ENCODE data around the gene SMC5.
"Not testable (repeated sequence)": the region's sequence is repeated elsewhere in the genome, so short reads cannot be mapped to it uniquely, and the experiment has no call there.

Gene SMC5

DNA sequence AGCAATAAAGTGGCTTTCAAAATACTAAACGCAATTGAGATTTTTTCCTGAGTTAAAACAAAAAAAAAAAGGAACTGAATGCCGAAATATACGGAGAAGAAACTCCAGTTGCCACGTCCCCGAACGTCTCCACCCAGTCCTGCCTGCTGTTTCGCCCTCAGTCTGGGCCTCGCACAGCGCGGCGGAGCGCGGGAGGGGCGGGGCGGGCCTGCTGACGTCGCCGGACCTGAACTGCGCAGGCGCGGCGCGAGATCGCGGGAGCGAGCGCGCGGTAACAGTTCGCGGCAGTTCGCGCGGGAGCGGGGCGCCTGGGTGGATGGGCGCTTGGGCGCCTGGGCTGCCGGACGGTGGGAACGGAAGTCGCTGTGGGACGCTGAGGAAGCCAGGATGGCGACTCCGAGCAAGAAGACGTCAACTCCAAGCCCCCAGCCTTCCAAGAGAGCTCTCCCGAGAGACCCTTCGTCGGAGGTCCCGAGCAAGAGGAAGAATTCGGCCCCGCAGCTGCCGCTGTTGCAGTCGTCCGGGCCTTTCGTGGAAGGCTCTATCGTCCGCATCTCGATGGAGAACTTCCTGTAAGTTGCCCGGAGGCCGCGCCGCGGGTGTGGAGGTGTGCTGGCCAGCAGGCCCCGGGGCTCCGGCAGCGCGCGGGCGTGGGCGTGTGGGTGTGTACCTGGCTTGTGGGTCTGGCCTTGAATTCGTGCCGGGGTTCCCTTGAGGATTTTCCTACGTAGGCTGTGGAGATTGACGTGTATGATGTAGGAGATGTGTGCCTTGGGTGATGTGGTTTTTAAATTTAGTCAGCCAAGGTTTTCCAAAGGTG is at the start of gene SMC5:
Gene SMC5 (plus strand): TSS at position 287 of the 820 bp plus-strand sequence. CDS start 101 bp downstream, at position 388.
- peak; percentile 90 for DNase-seq (ENCODE audit: low read depth)

DNA sequence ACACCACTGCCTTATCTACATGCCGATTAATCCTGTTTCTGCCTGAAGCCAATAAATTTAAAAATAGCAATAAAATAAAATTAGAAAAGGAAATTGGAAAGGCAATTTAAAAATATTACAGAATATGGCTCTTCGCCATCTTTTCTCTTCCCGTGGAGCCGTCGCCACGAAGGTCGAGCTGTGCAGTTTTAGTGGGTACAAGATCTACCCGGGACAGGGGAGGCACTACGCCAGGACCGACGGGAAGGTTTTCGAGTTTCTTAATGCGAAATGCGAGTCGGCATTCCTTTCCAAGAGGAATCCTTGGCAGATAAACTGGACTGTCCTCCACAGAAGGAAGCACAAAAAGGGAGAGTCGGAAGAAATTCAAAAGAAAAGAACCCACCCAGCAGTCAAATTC is 41.7 kb upstream of the SMC5 start:
- no peak for DNase-seq (ENCODE audit: low read depth)

DNA sequence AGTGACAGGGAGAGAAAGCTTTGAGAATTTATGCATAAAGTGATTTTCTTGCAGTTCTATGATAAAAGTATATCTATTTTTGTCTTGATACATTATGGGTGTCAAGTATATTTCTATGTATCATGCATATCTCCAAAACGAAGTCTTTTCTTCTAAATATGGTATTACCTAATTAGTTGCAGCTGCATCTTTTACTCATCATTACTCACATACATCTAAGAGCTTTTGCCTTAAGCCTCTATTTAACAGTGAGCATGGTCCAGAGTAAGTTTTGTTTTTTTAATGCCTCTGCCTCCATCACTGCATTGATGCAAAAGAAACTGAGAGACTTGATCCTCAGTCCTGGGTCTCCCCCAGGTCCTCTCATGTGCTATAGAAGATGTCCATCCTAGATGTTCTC is 40.0 kb upstream of the SMC5 start:
- peak; percentile 47 for DNase-seq (ENCODE audit: low read depth)

DNA sequence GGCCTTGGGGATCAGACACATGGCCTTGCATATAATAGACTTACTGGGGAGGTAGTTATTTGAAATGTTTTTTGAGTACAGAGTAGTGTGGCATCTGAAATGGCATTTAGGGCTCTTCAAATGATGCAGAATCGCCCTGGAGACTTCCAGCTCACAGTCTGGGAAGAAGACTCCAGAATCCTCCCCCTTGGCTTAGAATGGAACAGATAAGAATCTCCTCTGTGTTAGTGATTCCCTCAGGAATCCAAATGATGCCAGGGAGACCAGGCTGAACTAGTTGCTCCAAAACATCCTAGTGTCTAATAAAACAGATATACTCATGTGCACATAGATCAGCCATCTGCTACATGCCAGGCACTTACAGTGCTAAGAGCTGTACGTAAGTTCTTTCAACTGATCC is 38.6 kb upstream of the SMC5 start:
- peak; percentile 1 for DNase-seq (ENCODE audit: low read depth)

DNA sequence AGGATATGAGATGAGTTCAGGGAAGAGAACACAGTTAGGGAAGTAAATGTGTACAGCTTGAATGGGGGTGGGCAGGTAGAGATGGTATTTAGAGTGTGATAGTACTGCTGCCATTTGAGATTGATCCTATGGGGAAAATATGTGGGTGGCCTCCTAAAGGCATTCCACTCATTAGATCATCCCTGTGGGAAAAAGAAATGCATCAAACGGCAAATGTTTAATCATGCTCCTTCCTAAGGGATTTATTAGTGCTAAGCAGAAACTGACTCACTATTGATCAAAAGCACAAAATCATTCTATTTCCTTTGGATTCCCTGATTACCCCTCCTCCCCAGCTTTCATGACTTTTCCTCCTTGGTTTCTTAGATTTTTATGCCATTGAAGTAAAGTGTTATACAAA is 36.4 kb upstream of the SMC5 start:
- peak; percentile 36 for DNase-seq (ENCODE audit: low read depth)

GRCh38 chr9:70228118-70228517 is 30.7 kb upstream of the SMC5 start:
- DNase-seq (ENCODE audit: low read depth), result no peak

DNA sequence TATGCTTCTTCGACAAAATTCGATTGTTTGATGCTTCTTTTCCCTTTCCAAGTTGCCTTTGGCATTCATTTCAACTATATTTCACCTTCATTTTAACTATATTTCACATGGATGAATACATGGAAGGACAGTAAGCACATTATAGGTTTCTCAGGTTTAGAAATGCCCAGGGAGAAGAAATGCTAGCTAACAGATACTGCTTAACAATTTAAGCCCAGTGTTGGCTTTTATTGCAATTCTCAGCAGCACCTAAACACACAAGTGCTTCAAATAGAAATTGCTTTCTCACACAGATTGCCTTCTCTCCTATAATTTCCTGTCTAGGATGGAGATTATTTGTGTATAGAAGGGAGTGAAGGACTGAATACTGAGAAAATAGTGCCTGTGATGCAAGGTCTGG is 30.2 kb upstream of the SMC5 start:
- no peak for DNase-seq (ENCODE audit: low read depth)

DNA sequence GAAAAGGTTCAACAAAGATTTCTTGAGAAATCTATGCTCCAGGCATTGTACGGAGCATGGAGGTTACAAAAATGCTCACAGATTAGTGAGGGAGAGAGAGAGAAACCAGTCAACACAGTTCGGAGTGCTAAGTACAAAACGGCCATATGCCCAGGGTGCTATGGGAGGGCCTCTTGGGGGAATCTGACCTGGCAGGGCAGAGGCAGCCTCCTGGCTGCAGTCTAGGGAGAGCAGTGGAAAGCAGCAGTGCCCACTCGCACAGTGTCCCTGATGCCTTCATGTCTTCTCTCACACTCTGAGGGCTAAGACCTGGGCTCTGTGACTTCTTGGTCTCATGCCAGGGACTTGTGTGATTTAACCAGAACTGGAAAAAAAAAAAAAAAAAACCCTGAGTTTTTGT is 29.8 kb upstream of the SMC5 start:
- no peak for DNase-seq (ENCODE audit: low read depth)

- peak; percentile 66 for DNase-seq (ENCODE audit: low read depth)
Observed at GRCh38 chr9:70229579-70229978, 29.2 kb upstream of the SMC5 start.

DNA sequence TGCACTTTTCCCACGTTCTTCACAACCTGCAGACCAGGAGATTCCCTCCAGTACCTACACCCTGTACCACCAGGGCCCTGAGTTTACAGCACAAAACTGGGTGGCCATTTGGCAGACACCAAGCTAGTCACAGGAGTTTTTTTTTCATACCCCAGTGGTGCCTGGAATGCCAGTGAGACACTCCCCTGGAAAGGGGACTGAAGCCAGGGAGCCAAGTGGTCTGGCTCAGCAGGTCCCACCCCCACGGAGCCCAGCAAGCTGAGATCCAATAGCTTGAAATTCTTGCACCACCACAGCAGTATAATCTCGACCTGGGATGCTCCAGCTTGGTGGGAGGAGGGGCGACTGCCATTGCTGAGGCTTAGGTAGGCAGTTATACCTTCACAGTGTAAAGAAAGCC is 26.3 kb upstream of the SMC5 start:
- no peak for DNase-seq (ENCODE audit: low read depth)

- not testable (repeated sequence) for DNase-seq (ENCODE audit: low read depth)
Observed at GRCh38 chr9:70234208-70234607, 24.6 kb upstream of the SMC5 start.

DNA sequence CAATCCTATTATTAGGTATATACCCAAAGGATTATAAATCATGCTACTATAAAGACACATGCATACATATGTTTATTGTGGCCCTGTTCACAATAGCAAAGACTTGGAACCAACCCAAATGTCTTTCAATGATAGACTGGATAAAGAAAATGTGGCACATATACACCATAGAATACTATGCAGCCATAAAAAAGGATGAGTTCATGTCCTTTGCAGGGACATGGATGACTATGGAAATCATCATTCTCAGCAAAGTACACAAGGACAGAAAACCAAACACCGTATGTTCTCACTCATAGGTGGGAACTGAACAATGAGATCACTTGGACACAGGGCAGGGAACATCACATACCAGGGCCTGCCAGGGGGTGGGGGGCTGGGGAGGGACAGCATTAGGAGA is 12.8 kb upstream of the SMC5 start:
- DNase-seq (ENCODE audit: low read depth), result not testable (repeated sequence)

GRCh38 chr9:70250221-70250620 is 8.6 kb upstream of the SMC5 start:
- DNase-seq (ENCODE audit: low read depth), result no peak

GRCh38 chr9:70255486-70255885 is 3.3 kb upstream of the SMC5 start:
- peak; percentile 54 for DNase-seq (ENCODE audit: low read depth)

DNA sequence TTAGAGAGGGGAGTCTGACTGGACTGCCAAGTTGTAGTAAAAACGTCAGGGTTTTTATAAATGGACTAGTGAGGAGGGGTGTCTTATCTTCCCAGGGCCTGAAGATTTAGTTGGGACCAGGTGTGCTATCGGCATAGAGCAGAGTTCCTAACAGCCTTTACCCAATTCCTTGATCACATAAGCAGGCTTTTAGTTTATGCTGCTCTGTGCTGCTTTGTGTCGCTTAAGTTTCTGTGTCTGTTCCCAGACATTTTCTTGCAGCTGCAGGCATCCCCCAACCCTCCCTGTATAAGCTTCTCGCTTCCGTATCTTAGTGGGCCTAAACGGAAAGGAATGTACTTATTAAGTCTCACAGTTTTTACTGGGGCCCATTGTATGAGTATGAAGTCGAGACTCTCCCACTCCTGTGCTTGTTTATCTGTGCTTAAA is 2.6 kb upstream of the SMC5 start:
- peak; percentile 91 for DNase-seq (ENCODE audit: low read depth)

GRCh38 chr9:70257502-70257901 is 1.3 kb upstream of the SMC5 start:
- no peak for DNase-seq (ENCODE audit: low read depth)

- peak; percentile 56 for DNase-seq (ENCODE audit: low read depth)
Observed at GRCh38 chr9:70257991-70258691, 637 bp upstream of the SMC5 start.

- no peak for DNase-seq (ENCODE audit: low read depth)
Observed at GRCh38 chr9:70259512-70259802, 679 bp downstream of the SMC5 start.

DNA sequence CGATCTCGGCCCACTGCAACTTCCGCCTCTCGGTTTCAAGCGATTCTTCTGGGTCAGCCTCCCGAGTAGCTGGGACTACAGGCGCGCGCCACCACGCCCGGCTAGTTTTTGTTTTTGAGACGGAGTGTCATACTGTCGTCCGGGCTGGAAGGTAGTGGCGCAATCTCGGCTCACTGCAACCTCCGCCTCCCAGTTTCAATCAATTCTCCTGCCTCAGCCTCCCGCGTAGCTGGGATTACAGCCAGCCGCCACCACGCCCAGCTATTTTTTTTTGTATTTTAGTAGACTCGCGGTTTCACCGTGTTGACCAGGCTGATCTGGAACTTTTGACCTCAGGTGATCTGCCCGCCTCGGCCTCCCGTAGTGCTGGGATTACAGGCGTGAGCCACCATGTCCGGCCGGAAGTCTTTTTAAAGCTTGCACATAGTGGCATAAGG is 1.2 kb downstream of the SMC5 start:
- DNase-seq (ENCODE audit: low read depth), result no peak

- DNase-seq (ENCODE audit: low read depth), result no peak
Observed at GRCh38 chr9:70260606-70261005, 1.8 kb downstream of the SMC5 start.

GRCh38 chr9:70261131-70261870 is 2.5 kb downstream of the SMC5 start:
- no peak for DNase-seq (ENCODE audit: low read depth)

GRCh38 chr9:70262366-70262765 is 3.6 kb downstream of the SMC5 start:
- DNase-seq (ENCODE audit: low read depth), result no peak

- DNase-seq (ENCODE audit: low read depth), result no peak
Observed at GRCh38 chr9:70262948-70263347, 4.2 kb downstream of the SMC5 start.
